ENCODE measurements around the gene CNTNAP3B. TPM values are rescaled to one million over a fixed set of nuclear protein-coding genes. Genes with fewer than 3 reads are reported as not detected.
"Not testable (repeated sequence)": the region's sequence is repeated elsewhere in the genome, so short reads cannot be mapped to it uniquely, and the experiment has no call there.

CNTNAP3B gene
- 11.1 TPM for total RNA-seq
- long read RNA-seq, partial matches to known transcripts: 1 of 7 reads
- long read RNA-seq, other reads (novel, unspliced or antisense): 6 of 7 reads

DNA sequence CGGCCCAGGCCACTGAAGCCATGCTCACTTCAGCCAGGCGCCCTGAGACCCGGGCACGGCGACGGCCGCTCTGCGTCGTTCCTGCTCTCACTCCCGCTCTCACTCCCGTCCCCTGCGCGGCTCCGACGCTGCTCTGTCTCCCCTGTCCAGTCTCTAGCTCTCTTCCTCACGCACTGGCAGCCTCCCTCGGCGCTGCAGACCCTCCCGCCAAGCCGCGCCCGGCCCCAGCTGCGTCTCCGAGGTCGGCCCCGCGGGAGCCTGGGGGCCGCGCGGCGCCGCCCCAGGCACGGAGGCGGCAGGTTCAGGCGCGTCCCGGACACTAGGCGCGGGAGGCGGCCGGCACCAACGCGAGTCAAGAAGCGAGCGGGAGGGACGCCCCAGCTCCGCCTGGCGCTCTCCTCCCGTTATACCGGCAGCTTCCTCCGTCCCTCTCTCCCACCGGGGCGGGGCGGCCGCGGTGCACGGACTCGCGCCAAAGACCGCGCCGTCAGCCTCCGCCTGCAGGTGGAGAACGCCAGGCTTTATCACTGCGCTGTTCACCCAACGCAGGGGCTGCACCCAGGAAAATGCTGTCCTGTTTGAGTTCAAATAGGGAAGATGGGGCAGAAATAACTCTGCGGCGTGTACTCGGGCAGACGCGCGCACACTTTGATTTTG lies at the start of gene CNTNAP3B:
TSS of gene CNTNAP3B (minus strand) at position 354 of the 657 bp plus-strand sequence. CDS start at position 22, 332 bp downstream.
- H3K27ac ChIP-seq; intact Hi-C loops (cut with DNase I); H3K4me1 ChIP-seq; ATAC-seq; DNase-seq; H3K9me3 ChIP-seq; H3K27me3 ChIP-seq (ENCODE audit: low read depth); H3K36me3 ChIP-seq: not testable (repeated sequence)
- peak within 1 kb of the TSS; percentile 29 for H3K4me3 ChIP-seq

DNA sequence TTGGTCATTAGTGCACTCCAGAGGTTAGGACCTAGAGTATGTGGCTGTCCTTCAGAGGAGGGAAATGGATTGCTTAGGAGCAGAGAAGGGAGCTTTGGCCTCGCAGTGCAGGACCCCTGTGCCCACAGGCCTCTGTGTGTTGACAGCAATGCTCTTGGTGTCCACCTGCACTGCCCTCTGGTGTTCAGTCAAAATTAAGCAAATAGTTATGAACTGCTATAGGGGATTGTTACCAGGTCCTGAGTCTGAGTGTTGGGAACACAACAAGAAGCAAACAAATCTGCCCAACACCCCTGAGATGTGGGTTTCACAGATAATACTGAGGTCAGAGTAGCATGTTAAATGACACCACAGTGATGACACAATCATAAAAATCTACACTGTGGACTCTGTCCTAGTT lies 31.1 kb upstream of the CNTNAP3B start:
- TF ChIP-seq, protein P1, sequence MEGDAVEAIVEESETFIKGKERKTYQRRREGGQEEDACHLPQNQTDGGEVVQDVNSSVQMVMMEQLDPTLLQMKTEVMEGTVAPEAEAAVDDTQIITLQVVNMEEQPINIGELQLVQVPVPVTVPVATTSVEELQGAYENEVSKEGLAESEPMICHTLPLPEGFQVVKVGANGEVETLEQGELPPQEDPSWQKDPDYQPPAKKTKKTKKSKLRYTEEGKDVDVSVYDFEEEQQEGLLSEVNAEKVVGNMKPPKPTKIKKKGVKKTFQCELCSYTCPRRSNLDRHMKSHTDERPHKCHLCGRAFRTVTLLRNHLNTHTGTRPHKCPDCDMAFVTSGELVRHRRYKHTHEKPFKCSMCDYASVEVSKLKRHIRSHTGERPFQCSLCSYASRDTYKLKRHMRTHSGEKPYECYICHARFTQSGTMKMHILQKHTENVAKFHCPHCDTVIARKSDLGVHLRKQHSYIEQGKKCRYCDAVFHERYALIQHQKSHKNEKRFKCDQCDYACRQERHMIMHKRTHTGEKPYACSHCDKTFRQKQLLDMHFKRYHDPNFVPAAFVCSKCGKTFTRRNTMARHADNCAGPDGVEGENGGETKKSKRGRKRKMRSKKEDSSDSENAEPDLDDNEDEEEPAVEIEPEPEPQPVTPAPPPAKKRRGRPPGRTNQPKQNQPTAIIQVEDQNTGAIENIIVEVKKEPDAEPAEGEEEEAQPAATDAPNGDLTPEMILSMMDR (IDR thresholded peaks at IDR 0.05): peak; percentile 11
- H3K9me3 ChIP-seq; H3K4me3 ChIP-seq; H3K4me1 ChIP-seq; DNase-seq; intact Hi-C loops (cut with DNase I); H3K36me3 ChIP-seq; ATAC-seq; H3K27me3 ChIP-seq (ENCODE audit: low read depth); H3K27ac ChIP-seq: not testable (repeated sequence)

DNA sequence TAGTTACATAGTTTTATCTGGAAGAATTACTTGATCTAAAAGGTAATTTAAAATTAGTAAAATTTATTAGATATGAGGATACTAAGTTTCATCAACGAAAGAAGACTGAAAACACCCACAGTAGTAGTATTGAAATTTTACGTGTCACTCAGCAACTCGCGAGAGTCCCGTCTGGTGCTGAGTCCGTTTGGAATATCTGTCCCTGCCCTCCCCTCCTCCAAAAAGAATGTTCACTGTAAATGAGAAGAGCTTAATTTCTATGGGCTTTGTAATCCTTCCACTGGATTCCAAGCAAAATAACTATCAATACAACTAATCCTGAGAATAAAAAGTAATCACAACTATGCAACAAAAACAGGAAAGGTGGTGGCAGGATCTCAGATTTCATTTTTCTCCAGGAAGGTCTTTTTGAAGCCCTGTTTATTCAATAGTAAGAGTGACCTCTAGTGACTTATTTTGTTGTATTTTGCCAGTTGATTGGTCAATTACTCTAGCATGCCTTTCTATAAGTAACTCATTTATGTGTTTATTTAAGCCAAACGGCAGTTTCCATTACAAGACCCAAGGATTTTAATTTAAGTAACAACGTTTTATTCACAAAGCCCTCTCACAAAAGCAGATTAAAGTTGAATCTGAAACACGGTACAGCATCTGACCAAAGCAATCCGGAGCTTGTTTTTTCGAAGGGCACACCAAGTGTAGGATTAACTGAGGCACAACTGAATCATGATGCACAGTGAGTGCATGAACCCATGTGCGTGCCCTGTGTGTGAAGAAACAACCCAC lies 2.0 kb downstream of the CNTNAP3B start:
- H3K27me3 ChIP-seq (ENCODE audit: low read depth); intact Hi-C loops (cut with DNase I); ATAC-seq; H3K4me1 ChIP-seq; DNase-seq; H3K27ac ChIP-seq; H3K36me3 ChIP-seq; H3K9me3 ChIP-seq: not testable (repeated sequence)
- peak overlapping the region; percentile 29 for H3K4me3 ChIP-seq

DNA sequence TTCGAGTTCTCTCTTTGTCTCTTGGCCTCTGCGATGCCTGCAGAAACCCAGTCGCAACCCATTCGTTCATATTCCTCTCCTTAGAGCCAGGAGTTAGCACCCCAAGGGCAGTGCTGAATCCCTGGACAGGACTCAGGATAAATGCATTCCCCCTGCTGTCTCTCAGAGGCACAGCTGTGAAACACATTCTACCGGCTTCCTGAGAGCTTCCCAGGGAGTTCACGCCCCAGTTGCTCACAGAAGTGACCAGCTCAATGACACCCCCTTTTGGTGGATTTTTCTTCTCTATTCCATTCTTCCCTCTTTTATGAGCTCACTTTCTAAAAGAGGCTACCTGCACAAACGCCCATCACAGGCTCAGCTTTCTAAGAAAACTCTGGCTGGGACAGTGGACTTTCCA lies 8.2 kb downstream of the CNTNAP3B start:
- H3K36me3 ChIP-seq; DNase-seq; H3K4me3 ChIP-seq; H3K27ac ChIP-seq; intact Hi-C loops (cut with DNase I); ATAC-seq; H3K4me1 ChIP-seq; H3K27me3 ChIP-seq (ENCODE audit: low read depth); H3K9me3 ChIP-seq: not testable (repeated sequence)

DNA sequence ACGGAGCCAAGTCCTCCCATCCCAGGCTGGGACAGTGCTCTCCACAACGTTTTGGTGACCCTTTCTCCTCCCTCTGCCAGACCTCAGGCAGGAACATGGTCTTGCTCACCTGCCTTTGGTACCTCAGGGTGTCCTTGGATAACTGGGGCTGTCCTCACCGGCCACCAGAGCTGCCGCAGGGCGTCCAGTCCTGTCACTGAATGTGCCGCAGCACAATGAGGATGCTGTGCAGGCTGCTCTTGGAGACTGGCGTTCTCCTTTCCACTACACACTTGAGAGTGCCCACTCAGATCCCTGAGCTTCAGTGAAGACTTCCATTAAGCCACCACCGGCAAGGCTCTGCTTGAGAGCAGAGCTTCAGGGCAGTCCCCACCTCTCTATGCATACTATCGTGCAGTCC lies 33.3 kb downstream of the CNTNAP3B start:
- H3K9me3 ChIP-seq; H3K36me3 ChIP-seq; DNase-seq; H3K27ac ChIP-seq; H3K27me3 ChIP-seq (ENCODE audit: low read depth); H3K4me3 ChIP-seq; intact Hi-C loops (cut with DNase I); H3K4me1 ChIP-seq; ATAC-seq: not testable (repeated sequence)

DNA sequence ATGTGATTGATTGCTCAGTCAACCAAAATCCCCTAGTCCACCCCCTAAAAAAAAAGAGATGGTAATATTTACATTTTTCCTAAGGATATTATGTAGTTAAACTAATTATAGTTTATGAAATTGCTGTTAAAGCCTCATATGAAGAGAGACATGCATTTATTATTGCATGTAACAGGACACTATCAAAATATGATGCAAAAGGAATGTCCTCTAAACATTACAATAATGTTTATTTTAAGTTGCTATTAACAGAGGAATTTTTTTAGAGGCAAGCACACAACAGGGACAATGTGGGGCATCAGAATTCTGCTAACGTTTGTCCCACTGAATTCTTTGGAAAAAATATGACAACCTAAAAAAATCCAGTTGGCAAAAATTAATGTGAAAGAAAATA lies 44.7 kb downstream of the CNTNAP3B start:
- H3K27ac ChIP-seq; ATAC-seq; H3K36me3 ChIP-seq; H3K27me3 ChIP-seq (ENCODE audit: low read depth); DNase-seq; H3K9me3 ChIP-seq; H3K4me3 ChIP-seq; intact Hi-C loops (cut with DNase I); H3K4me1 ChIP-seq: not testable (repeated sequence)

DNA sequence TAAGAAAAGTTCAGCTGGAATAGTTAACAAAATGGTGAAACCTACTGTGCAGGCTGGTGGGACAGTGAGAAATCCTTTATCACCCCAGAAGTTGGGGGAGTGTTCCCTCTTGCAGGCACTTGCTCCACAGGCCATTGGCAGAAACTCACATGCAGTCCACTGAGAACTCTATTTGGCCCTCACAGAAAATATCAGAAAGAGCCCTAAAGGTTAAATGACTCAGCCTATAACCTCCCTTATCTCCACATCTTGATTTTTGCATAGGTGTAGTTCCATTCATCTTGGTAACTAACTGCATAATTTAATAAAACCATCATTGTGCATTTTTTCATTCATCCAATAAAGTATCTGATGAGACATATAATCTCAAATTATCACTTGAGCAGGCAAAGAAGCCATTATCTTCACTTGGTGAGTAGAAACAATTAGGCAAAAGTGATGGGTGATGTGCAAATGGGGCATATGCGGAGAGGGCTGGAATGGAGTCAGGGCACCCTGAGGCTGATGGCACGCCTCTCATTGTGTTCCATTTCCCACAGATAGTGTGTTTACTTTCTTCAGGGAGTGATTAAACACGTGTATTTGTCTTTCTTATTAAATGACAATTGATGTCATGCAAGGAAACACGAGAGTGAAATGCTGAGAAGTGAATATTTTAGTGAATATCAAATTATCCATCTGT lies 45.2 kb downstream of the CNTNAP3B start:
- DNase-seq; H3K27ac ChIP-seq; H3K9me3 ChIP-seq; H3K36me3 ChIP-seq; H3K4me1 ChIP-seq; ATAC-seq; intact Hi-C loops (cut with DNase I); H3K4me3 ChIP-seq; H3K27me3 ChIP-seq (ENCODE audit: low read depth): not testable (repeated sequence)

DNA sequence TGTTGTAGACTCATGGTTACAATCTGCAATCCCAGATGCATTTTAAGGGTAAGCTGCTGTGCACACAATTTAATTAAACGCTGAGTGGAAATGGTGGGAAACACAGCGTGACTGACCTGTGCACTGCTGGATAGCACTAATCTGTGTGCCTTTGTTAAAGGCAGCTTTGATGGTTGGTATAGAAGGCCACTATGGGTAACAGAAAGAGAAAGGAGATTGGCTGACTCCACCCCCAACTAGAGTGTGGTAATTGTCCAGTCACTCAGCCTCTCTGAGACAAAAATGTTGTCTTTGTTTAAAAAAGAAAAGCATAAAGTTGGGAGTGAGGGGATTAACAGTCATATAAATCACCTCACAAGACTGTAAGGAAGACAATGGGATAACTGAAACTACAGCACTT lies 48.9 kb downstream of the CNTNAP3B start:
- ATAC-seq; intact Hi-C loops (cut with DNase I): not testable (repeated sequence)

DNA sequence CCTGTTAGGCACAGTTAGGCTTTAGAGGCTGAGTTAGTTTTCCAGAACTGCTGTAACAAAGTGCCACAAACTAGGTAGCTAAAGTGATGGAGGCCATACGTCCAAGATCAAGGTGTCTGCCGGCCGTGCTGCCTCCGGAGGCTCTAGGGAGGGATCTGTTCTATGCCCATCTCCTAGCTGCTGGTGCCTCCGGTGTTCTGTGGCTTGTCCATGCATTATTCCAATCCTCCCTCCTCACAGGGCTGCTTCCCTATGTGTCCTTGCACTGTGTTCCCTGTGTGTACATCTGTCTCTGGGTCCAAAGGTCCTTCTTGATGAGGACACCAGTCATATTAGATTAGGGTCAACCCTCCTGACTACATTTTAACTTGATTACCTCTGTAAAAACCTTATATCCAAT lies 54.4 kb downstream of the CNTNAP3B start:
- H3K9me3 ChIP-seq; H3K4me3 ChIP-seq; intact Hi-C loops (cut with DNase I); H3K36me3 ChIP-seq; ATAC-seq; H3K4me1 ChIP-seq; H3K27ac ChIP-seq; H3K27me3 ChIP-seq (ENCODE audit: low read depth); DNase-seq: not testable (repeated sequence)

More for the DNA sequence above, 48.9 kb downstream of the CNTNAP3B start:
- H3K36me3 ChIP-seq; H3K4me1 ChIP-seq; H3K9me3 ChIP-seq; H3K27me3 ChIP-seq (ENCODE audit: low read depth); H3K27ac ChIP-seq; DNase-seq; H3K4me3 ChIP-seq: not testable (repeated sequence)

DNA sequence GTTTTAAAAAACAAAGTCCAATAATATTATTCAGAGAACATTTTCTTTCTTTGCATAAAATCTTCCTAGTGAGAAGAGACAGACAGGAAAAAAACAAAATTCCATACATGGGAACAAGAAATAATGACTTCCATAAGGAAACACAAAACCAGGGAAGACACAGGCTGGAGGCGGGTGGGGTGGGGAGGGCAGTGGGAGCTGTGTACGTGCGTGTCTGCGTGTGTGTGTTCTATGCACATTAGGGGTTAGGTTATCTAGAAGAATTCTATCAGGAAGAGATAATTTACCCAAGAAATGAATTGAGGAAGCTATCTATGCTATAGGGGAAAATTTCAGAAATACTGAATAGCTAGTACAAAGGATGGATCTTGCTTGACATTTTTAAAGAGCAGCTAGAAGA lies 58.2 kb downstream of the CNTNAP3B start:
- DNase-seq; ATAC-seq; H3K27ac ChIP-seq; H3K4me1 ChIP-seq; intact Hi-C loops (cut with DNase I); H3K9me3 ChIP-seq; H3K4me3 ChIP-seq; H3K36me3 ChIP-seq; H3K27me3 ChIP-seq (ENCODE audit: low read depth): not testable (repeated sequence)

DNA sequence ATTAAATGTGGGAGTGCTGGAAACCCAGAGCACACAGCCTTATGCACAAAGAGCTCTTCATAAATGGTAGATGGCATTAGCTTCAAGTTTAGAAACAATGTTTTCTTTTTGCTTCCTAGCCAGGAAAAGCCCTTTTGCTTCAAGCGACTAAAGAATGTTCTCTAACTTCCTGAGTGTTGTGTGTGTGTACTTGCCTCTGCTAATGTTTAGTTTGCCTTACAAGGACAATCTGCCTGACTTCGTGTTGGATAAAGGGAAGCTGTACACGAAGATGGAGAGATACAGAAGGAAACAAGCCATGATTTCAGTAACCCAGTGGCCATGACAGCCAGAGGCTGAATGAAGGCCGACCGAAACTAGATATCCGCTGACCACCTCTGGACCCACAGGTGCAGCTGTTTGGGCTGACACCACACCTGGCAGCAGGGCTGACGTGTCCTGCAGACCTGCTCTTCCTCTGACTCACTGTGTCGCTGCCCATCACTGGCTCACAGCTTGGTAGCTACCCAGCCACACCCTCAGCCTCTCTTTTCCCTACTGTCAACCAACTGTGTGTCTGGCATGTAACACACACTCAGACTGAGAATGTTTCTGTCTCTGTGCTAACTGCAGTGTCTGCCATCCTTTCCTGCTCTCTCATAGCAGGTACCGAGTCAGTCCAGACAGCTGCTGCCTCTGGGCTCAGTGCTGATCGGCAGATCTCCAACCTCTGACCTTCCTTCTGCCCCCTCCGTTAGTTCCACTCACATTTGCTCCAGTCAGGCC lies 59.0 kb downstream of the CNTNAP3B start:
- H3K9me3 ChIP-seq; H3K27ac ChIP-seq; H3K4me3 ChIP-seq; H3K27me3 ChIP-seq (ENCODE audit: low read depth); H3K36me3 ChIP-seq; H3K4me1 ChIP-seq; intact Hi-C loops (cut with DNase I); DNase-seq: not testable (repeated sequence)
- ATAC-seq: peak; percentile 47 to 61

DNA sequence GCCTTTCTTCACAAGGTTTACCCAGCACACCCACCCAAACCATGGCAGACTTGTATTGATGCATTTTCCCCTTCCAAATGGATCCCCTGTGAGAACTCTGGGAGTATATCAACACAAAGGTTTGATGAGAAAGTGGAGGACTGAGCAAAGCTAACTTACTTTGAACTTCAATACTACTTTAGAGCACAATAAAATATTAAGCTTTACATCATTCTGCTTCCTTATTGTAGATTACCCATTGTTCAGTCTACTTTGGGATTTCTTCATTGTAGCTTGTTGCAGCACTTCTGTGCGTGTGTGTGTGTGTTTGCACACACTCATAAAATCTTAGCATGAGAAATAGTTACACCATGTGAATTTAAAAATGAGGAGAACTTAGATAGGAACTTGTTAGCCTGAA lies 75.4 kb downstream of the CNTNAP3B start:
- DNase-seq; H3K9me3 ChIP-seq; H3K27me3 ChIP-seq (ENCODE audit: low read depth); ATAC-seq; H3K4me3 ChIP-seq; H3K36me3 ChIP-seq; intact Hi-C loops (cut with DNase I); H3K4me1 ChIP-seq; H3K27ac ChIP-seq: not testable (repeated sequence)

All from lower lobe of right lung (tissue), 2 donors.